Liver (tissue), 9 donors: ENCODE measurements around the gene SMARCB1. TPM values are rescaled to one million over a fixed set of nuclear protein-coding genes. Genes with fewer than 3 reads are reported as not detected.
"Not testable (repeated sequence)": the region's sequence is repeated elsewhere in the genome, so short reads cannot be mapped to it uniquely, and the experiment has no call there.

Experiments
- DNase-seq: peaks from one replicate; pipeline ENCODE4 v3.0.0-alpha.2; 2017; ENCODE audit warnings: low spot score
- H3K27ac ChIP-seq, 2 donors: one replicate each; pipeline ENCODE4 v1.7.0; 2013; ENCODE audit warnings: inconsistent platforms in 2 of 2, low read length in 2 of 2, control low read depth in 1 of 2, low read depth in 1 of 2, mild to moderate bottlenecking in 1 of 2
- H3K27me3 ChIP-seq, 4 donors: one replicate each; pipeline versions ENCODE4 v1.6.1 to v1.7.0; 2013; ENCODE audit warnings: low read length in 3 of 4, inconsistent platforms in 1 of 4, mild to moderate bottlenecking in 1 of 4, moderate library complexity in 1 of 4; ENCODE audit not compliant: control insufficient read depth in 4 of 4, insufficient read depth in 4 of 4
- H3K36me3 ChIP-seq, 4 donors: one replicate each; pipeline versions ENCODE4 v1.6.1 to v1.7.0; 2013; ENCODE audit warnings: low read length in 3 of 4, mild to moderate bottlenecking in 3 of 4, low read depth in 1 of 4, moderate library complexity in 1 of 4; ENCODE audit not compliant: control insufficient read depth in 4 of 4, insufficient read depth in 3 of 4
- H3K4me1 ChIP-seq, 4 donors: one replicate each; pipeline versions ENCODE4 v1.6.1 to v1.7.0; 2013; ENCODE audit warnings: low read length in 3 of 4, mild to moderate bottlenecking in 3 of 4, moderate library complexity in 1 of 4; ENCODE audit not compliant: control insufficient read depth in 4 of 4, insufficient read depth in 4 of 4
- H3K4me3 ChIP-seq, 3 donors: one replicate each; pipeline versions ENCODE4 v1.6.1 to v1.7.0; 2013; ENCODE audit warnings: low read length in 3 of 3, control low read depth in 1 of 3, low read depth in 1 of 3, mild to moderate bottlenecking in 1 of 3
- H3K9ac ChIP-seq, 2 donors: one replicate each; pipeline ENCODE4 v1.7.0; 2013; ENCODE audit warnings: low read length in 2 of 2, mild to moderate bottlenecking in 2 of 2, moderate library complexity in 2 of 2, control low read depth in 1 of 2, low read depth in 1 of 2
- H3K9me3 ChIP-seq, 4 donors: one replicate each; pipeline versions ENCODE4 v1.6.1 to v1.7.0; 2013; ENCODE audit warnings: low read length in 3 of 4; ENCODE audit not compliant: control insufficient read depth in 4 of 4
- ATF3 ChIP-seq: IDR thresholded peaks from 2 replicates; pipeline ENCODE4 v1.6.1; 2016; ENCODE audit warnings: antibody characterized with exemption
- CTCF ChIP-seq: fragments of 150-350 bp; IDR thresholded peaks from 2 replicates; pipeline ENCODE4 v1.5.1; 2017; ENCODE audit warnings: improper control_type of control experiment, low read depth, low read length; ENCODE audit not compliant: missing input control
- GABPA ChIP-seq, 2 donors: IDR thresholded peaks in 1 of 2; conservative IDR thresholded peaks in 1 of 2; 2 replicates each; pipeline ENCODE4 v1.6.1; 2016; ENCODE audit warnings: antibody characterized with exemption in 2 of 2, mild to moderate bottlenecking in 1 of 2, moderate library complexity in 1 of 2
- HNF4A ChIP-seq, 2 donors: conservative IDR thresholded peaks; 2 replicates each; pipeline ENCODE4 v1.6.1; 2016; ENCODE audit warnings: antibody characterized with exemption in 2 of 2, mild to moderate bottlenecking in 2 of 2
- JUND ChIP-seq, 2 donors: IDR thresholded peaks; 2 replicates each; pipeline ENCODE4 v1.6.1; 2016; ENCODE audit warnings: antibody characterized with exemption in 2 of 2
- MAX ChIP-seq: IDR thresholded peaks from 2 replicates; pipeline ENCODE4 v1.6.1; 2016; ENCODE audit warnings: antibody characterized with exemption
- NR2F2 ChIP-seq: IDR thresholded peaks from 2 replicates; pipeline ENCODE4 v1.6.1; 2016; ENCODE audit warnings: antibody characterized with exemption
- RXRA ChIP-seq, 2 donors: IDR thresholded peaks; 2 replicates each; pipeline ENCODE4 v1.6.1; 2017 to 2018; ENCODE audit warnings: antibody characterized with exemption in 2 of 2, mild to moderate bottlenecking in 1 of 2
- SP1 ChIP-seq: IDR thresholded peaks from 2 replicates; pipeline ENCODE4 v1.6.1; 2018; ENCODE audit warnings: antibody characterized with exemption, mild to moderate bottlenecking
- TAF1 ChIP-seq: conservative IDR thresholded peaks from 2 replicates; pipeline ENCODE4 v1.6.1; 2016; ENCODE audit warnings: antibody characterized with exemption, mild to moderate bottlenecking
- YY1 ChIP-seq: IDR thresholded peaks from 2 replicates; pipeline ENCODE4 v1.6.1; 2016; ENCODE audit warnings: antibody characterized with exemption, mild to moderate bottlenecking
- ZBTB33 ChIP-seq: IDR thresholded peaks from 2 replicates; pipeline ENCODE4 v1.6.1; 2016; ENCODE audit warnings: antibody characterized with exemption
- WGBS: extraction: QIAGEN DNeasy Blood & Tissue Kit; methylation state at CpG from one replicate; pipeline ENCODE4 v1.1.7; 2013; 5-methylcytosine and 5-hydroxymethylcytosine counted together
- polyA plus RNA-seq, 2 donors: library from polyadenylated mRNA; stranded (reverse) in 1 of 2; unstranded in 1 of 2; fragments of 200-250 nt in 1 of 2; fragments of >200 nt in 1 of 2; fragmentation: Nextera tagmentation in 1 of 2; extraction: Ambion mirVana in 1 of 2; gene quantifications; one replicate each; pipeline versions ENCODE4 v1.2.1 to v1.2.3, GENCODE V29; 2013 to 2015
- total RNA-seq, 2 donors: library from RNA; depleted of rRNA; stranded (reverse); fragments of >200 nt; gene quantifications; one replicate each; pipeline ENCODE4 v1.2.3, GENCODE V29; 2014
- donor health status: healthy.
- donor health status: healthy.
- donor health status: healthy.
- donor health status: healthy.
- donor health status: healthy.

SMARCB1 gene
- total and polyA plus RNA-seq, 4 donors: 15.1 to 22.5 (median 19.1) TPM

- no peak for DNase-seq
- H3K4me3 ChIP-seq: peak overlapping the region; percentile 50 to 96 (median 84)
- H3K9me3 ChIP-seq: no peaks in the 10 kb centered on the region
- no peak overlapping the region for H3K27ac ChIP-seq
- H3K27me3 ChIP-seq: no peaks in the 10 kb centered on the region
- H3K9ac ChIP-seq: peak overlapping the region in 1 of 2 donors; percentile 81
- WGBS: 81% methylated on average over 7 of the region's 7 CpGs
- TF ChIP-seq HNF4A (conservative IDR thresholded peaks at IDR 0.05) (no peak), RXRA (IDR thresholded peaks at IDR 0.05) (no peak), TAF1 (no peak), NR2F2 (no peak), ZBTB33 (no peak), JUND (IDR thresholded peaks at IDR 0.05) (no peak), CTCF (no peak), ATF3 (no peak), GABPA (IDR thresholded peaks at IDR 0.05 in 1 of 2, conservative IDR thresholded peaks at IDR 0.05 in 1 of 2) (no peak), YY1 (no peak), SP1 (no peak)
- H3K36me3 ChIP-seq: no peaks in the 10 kb centered on the region
- H3K4me1 ChIP-seq: peaks cover 0 to 21% (median 13%) of the 10 kb centered on the region in 4 donors
These were observed 71.7 kb downstream of the SMARCB1 start for GRCh38 chr22:23858484-23858815.

- no peak overlapping the region for H3K27ac ChIP-seq
- no peak for DNase-seq
- WGBS: 95% methylated on average over 4 of the region's 4 CpGs
- H3K4me1 ChIP-seq: peaks cover 0 to 21% (median 13%) of the 10 kb centered on the region in 4 donors
- no peaks in the 10 kb centered on the region for H3K9me3 ChIP-seq
- TF ChIP-seq MAX: no peak
- no peak for TF ChIP-seq HNF4A (conservative IDR thresholded peaks at IDR 0.05)
- TF ChIP-seq TAF1: no peak
- no peak overlapping the region for H3K9ac ChIP-seq
- H3K27me3 ChIP-seq: no peaks in the 10 kb centered on the region
- H3K36me3 ChIP-seq: no peaks in the 10 kb centered on the region
- no peak overlapping the region for H3K4me3 ChIP-seq
These were observed 72.4 kb downstream of the SMARCB1 start for GRCh38 chr22:23859201-23859600.

- WGBS: 91% methylated on average over 8 of the region's 8 CpGs
- H3K27me3 ChIP-seq, H3K4me3 ChIP-seq, H3K9ac ChIP-seq, DNase-seq, H3K27ac ChIP-seq, H3K36me3 ChIP-seq, H3K9me3 ChIP-seq: not testable (repeated sequence)
- peaks cover 0 to 21% (median 13%) of the 10 kb centered on the region in 4 donors for H3K4me1 ChIP-seq
These were observed 73.4 kb downstream of the SMARCB1 start for GRCh38 chr22:23860187-23860586.
